Gastrocnemius medialis (tissue), 4 donors: ENCODE measurements around the gene SHTN1. TPM values are rescaled to one million over a fixed set of nuclear protein-coding genes. Genes with fewer than 3 reads are reported as not detected.

Experiments used
- ATAC-seq, 2 donors: fragments of 150-250 bp; one replicate each; pipeline ENCODE4 v1.9.1; 2016
- DNase-seq, 2 donors: peaks; one replicate each; pipeline ENCODE4 v3.0.0-alpha.2; 2019
- H3K27ac ChIP-seq, 4 donors: fragments of 200-600 bp; sonication (generic); 1 replicate in 1 of 4; 2 replicates in 3 of 4; pipeline ENCODE4 v1.5.1; 2016 to 2018; ENCODE audit warnings: mild to moderate bottlenecking in 2 of 4, moderate library complexity in 1 of 4
- H3K27me3 ChIP-seq, 3 donors: fragments of 200-600 bp; sonication (generic) in 2 of 3; 1 replicate in 1 of 3; 2 replicates in 2 of 3; pipeline versions ENCODE4 v1.5.1 to v1.6.0; 2016 to 2019; ENCODE audit warnings: mild to moderate bottlenecking in 1 of 3, moderate library complexity in 1 of 3
- H3K36me3 ChIP-seq, 2 donors: fragments of 200-600 bp; sonication (generic) in 1 of 2; one replicate each; pipeline ENCODE4 v1.5.1; 2017 to 2018
- H3K4me1 ChIP-seq, 2 donors: fragments of 200-600 bp; sonication (generic) in 1 of 2; one replicate each; pipeline ENCODE4 v1.5.1; 2016 to 2017; ENCODE audit warnings: mild to moderate bottlenecking in 2 of 2
- H3K4me3 ChIP-seq, 4 donors: fragments of 200-600 bp; sonication (generic) in 3 of 4; 1 replicate in 1 of 4; 2 replicates in 3 of 4; pipeline ENCODE4 v1.5.1; 2016 to 2019; ENCODE audit warnings: mild to moderate bottlenecking in 2 of 4
- H3K9me3 ChIP-seq, 3 donors: fragments of 200-600 bp; sonication (generic) in 2 of 3; 1 replicate in 1 of 3; 2 replicates in 2 of 3; pipeline ENCODE4 v1.5.1; 2016 to 2019
- POLR2A ChIP-seq, 2 donors: fragments of 450-650 bp; IDR thresholded peaks; one replicate each; pipeline ENCODE4 v1.6.1; 2017; ENCODE audit warnings: antibody characterized with exemption in 2 of 2, mild to moderate bottlenecking in 2 of 2, moderate library complexity in 2 of 2
- in situ Hi-C, 4 donors: fragments of 200-750 bp; cut with MboI; loops; one replicate each; pipeline versions ENCODE4 v1.15.0 to v1.8.0; 2017; ENCODE audit warnings: low sequenced_read_pairs in 4 of 4
- intact Hi-C: fragments of 100-400 bp; cut with DNase I; formaldehyde crosslinking; loops from one replicate; pipeline ENCODE4 v1.15.1; 2023; ENCODE audit warnings: low total_unique reads
- total RNA-seq, 4 donors: library from RNA; depleted of rRNA; stranded (reverse); fragments of >200 nt; gene quantifications; one replicate each; pipeline versions ENCODE4 v1.1.0 to v1.2.3, GENCODE V29; 2016
- TF ChIP-seq, protein P1 (sequence below), 5 experiments: fragments of 450-650 bp in 3 of 5; fragments of 200-600 bp in 2 of 5; sonication (generic) in 2 of 5; IDR thresholded peaks in 4 of 5; conservative IDR thresholded peaks in 1 of 5; 1 replicate in 4 of 5; 2 replicates in 1 of 5; pipeline ENCODE4 v1.5.1; 2016 to 2019; ENCODE audit warnings: antibody characterized with exemption in 5 of 5, mild to moderate bottlenecking in 3 of 5, moderate library complexity in 3 of 5

Gene SHTN1
- total RNA-seq, 4 donors from 2014 or later: 0.73 to 2.2 (median 1.0) TPM

DNA sequence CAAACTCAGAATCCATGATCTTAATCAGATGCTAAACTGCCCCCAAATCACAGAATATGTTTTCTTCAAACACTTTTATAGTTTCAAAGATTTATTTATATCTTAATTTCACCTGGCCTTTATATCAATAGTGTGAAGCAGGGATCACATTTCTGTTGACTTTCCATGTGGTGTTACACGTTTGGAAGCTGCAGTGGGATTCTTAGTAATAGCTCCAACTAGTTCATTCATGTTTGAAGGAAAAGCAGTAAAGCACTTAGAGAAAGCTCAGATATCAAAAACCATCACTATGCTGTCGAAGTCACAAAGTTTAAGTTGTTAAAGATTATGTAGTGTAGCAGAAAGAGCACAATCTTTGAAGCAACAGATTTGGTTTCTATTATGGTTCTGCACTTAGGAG is 138.9 kb downstream of the SHTN1 start:
- ATAC-seq (no peak), DNase-seq (no peak)
- Histone ChIP-seq H3K9me3 (no peaks in the 10 kb centered on the region), H3K4me1 (no peaks in the 10 kb centered on the region), H3K36me3 (no peaks in the 10 kb centered on the region), H3K27ac (no peak overlapping the region), H3K27me3 (no peaks in the 10 kb centered on the region), H3K4me3 (no peak overlapping the region)
- TF ChIP-seq, protein P1, sequence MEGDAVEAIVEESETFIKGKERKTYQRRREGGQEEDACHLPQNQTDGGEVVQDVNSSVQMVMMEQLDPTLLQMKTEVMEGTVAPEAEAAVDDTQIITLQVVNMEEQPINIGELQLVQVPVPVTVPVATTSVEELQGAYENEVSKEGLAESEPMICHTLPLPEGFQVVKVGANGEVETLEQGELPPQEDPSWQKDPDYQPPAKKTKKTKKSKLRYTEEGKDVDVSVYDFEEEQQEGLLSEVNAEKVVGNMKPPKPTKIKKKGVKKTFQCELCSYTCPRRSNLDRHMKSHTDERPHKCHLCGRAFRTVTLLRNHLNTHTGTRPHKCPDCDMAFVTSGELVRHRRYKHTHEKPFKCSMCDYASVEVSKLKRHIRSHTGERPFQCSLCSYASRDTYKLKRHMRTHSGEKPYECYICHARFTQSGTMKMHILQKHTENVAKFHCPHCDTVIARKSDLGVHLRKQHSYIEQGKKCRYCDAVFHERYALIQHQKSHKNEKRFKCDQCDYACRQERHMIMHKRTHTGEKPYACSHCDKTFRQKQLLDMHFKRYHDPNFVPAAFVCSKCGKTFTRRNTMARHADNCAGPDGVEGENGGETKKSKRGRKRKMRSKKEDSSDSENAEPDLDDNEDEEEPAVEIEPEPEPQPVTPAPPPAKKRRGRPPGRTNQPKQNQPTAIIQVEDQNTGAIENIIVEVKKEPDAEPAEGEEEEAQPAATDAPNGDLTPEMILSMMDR (IDR thresholded peaks at IDR 0.05 in 4 of 5, conservative IDR thresholded peaks at IDR 0.05 in 1 of 5): no peak
- no peak for TF ChIP-seq POLR2A (IDR thresholded peaks at IDR 0.05)
- intact Hi-C loops (no loop called here), in situ Hi-C loops (no loop called here)

DNA sequence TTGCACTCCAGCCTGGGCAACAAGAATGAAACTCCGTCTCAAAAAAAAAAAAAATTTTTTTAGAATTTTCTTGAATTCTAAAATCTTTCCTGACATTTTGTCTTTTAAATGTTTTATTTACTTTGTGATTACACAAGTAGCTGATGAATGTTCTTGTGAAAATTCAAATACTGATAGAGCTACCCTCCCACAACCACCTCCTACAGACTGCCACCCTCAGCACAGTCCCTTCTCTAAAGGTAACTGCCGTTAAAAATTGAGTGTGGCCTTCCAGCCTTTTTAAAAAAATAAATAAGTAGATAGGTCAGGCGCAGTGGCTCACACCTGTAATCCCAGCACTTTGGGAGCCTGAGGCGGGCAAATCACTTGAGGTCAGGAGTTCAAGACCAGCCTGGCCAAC is 140.6 kb downstream of the SHTN1 start:
- DNase-seq (no peak), ATAC-seq (no peak)
- intact Hi-C loops: no loop called here
- TF ChIP-seq POLR2A (IDR thresholded peaks at IDR 0.05): no peak
- TF ChIP-seq, protein P1 (IDR thresholded peaks at IDR 0.05 in 4 of 5, conservative IDR thresholded peaks at IDR 0.05 in 1 of 5): no peak
- Histone ChIP-seq H3K27me3 (no peaks in the 10 kb centered on the region), H3K27ac (no peak overlapping the region), H3K4me1 (no peaks in the 10 kb centered on the region), H3K9me3 (no peaks in the 10 kb centered on the region), H3K4me3 (no peak overlapping the region), H3K36me3 (no peaks in the 10 kb centered on the region)
- in situ Hi-C loops: no loop called here

DNA sequence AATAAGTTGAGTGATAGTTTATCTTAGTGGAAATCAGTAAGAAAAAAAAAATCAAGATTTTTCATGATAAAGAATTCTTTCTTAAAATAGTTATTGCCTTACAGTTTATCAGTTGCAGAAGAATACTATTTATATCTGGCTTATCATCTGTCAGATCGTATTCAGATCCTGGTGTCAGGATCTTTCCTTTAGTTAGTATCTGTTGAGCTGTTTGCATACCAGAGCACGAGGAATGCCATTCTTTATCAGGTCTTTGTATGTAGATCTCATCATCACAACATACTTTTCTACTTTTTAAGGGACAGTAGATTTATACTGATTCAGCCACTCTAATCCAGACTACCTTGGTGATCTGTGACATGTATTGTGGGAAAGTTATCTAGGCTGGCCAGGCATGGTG is 143.2 kb downstream of the SHTN1 start:
- Histone ChIP-seq H3K36me3 (no peaks in the 10 kb centered on the region), H3K4me1 (no peaks in the 10 kb centered on the region), H3K27me3 (no peaks in the 10 kb centered on the region), H3K9me3 (no peaks in the 10 kb centered on the region), H3K4me3 (no peak overlapping the region), H3K27ac (no peak overlapping the region)
- ATAC-seq (no peak), DNase-seq (no peak)
- intact Hi-C loops (no loop called here), in situ Hi-C loops (no loop called here)
- TF ChIP-seq, protein P1 (IDR thresholded peaks at IDR 0.05 in 4 of 5, conservative IDR thresholded peaks at IDR 0.05 in 1 of 5): no peak
- no peak for TF ChIP-seq POLR2A (IDR thresholded peaks at IDR 0.05)

GRCh38 chr10:116857156-116857555 is 147.8 kb downstream of the SHTN1 start:
- no peak for DNase-seq
- Histone ChIP-seq H3K9me3 (no peaks in the 10 kb centered on the region), H3K27me3 (peaks cover 0 to 5% (median 0%) of the 10 kb centered on the region in 3 donors), H3K36me3 (no peaks in the 10 kb centered on the region), H3K27ac (no peak overlapping the region), H3K4me1 (no peaks in the 10 kb centered on the region), H3K4me3 (no peak overlapping the region)
- intact Hi-C loops: no loop called here
- no peak for ATAC-seq
- TF ChIP-seq, protein P1 (IDR thresholded peaks at IDR 0.05 in 4 of 5, conservative IDR thresholded peaks at IDR 0.05 in 1 of 5): no peak
- TF ChIP-seq POLR2A (IDR thresholded peaks at IDR 0.05): no peak
- in situ Hi-C loops: no loop called here

DNA sequence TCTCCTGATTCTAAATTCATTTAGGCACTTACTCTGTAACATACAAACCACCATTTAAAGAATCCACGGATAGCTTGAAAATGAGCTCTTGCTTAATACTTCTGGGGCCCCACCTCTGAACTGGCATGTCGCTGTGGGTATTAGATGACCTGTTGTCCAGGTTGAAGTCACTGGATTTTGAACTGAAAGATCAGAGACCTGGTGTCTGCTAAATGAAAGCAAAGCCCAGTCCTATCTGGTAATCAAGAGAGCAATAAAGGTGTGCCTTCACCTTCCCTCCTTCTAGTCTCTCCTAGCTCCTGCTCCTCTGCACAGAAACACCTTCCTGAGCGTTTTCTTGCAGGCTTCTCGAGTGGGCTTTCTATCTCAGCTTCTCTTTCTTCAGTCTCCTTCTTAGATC is 151.3 kb downstream of the SHTN1 start:
- in situ Hi-C loops: no loop called here
- Histone ChIP-seq H3K4me1 (peaks cover 0 to 9% of the 10 kb centered on the region in 2 donors), H3K27me3 (peaks cover 13 to 15% (median 15%) of the 10 kb centered on the region in 3 donors), H3K27ac (no peak overlapping the region), H3K4me3 (no peak overlapping the region), H3K36me3 (no peaks in the 10 kb centered on the region), H3K9me3 (no peaks in the 10 kb centered on the region)
- TF ChIP-seq, protein P1 (IDR thresholded peaks at IDR 0.05 in 4 of 5, conservative IDR thresholded peaks at IDR 0.05 in 1 of 5): no peak
- no peak for TF ChIP-seq POLR2A (IDR thresholded peaks at IDR 0.05)
- DNase-seq (no peak), ATAC-seq (no peak)
- intact Hi-C loops: no loop called here
